CD4-positive, CD25-positive, alpha-beta regulatory T cell (primary cell): Measurements from ENCODE around the gene RAB40A. TPM values are rescaled to one million over a fixed set of nuclear protein-coding genes. Genes with fewer than 3 reads are reported as not detected.
A peak's percentile ranks its signal among the peaks of the same experiment; 100 is the strongest.
"Not testable (repeated sequence)": the region's sequence is repeated elsewhere in the genome, so short reads cannot be mapped to it uniquely, and the experiment has no call there.

Experiments
- ATAC-seq, 2 donors: fragments of 150-1000 bp; cut with Tn5 transposase; one replicate each; pipeline ENCODE4 v1.10.0; 2021; ENCODE audit warnings: low read depth in 2 of 2, moderate number of reproducible peaks in 2 of 2, moderate library complexity in 1 of 2
- DNase-seq, 3 donors: peaks; one replicate each; pipeline versions ENCODE4 v3.0.0 to v3.0.0-alpha.2; 2012 to 2022; ENCODE audit warnings: mixed read lengths in 1 of 3
- H3K27ac ChIP-seq: one replicate; pipeline ENCODE4 v1.7.0; 2013; ENCODE audit warnings: mild to moderate bottlenecking, low read length; ENCODE audit not compliant: insufficient read depth, poor library complexity, severe bottlenecking
- H3K27me3 ChIP-seq: one replicate; pipeline ENCODE4 v1.7.0; 2013; ENCODE audit warnings: low read length; ENCODE audit not compliant: control insufficient read depth, insufficient read depth
- H3K36me3 ChIP-seq: one replicate; pipeline ENCODE4 v1.7.0; 2013; ENCODE audit warnings: mild to moderate bottlenecking, low read length, moderate library complexity; ENCODE audit not compliant: control insufficient read depth, insufficient read depth
- H3K4me1 ChIP-seq: 2 replicates; pipeline ENCODE4 v1.7.0; 2013; ENCODE audit warnings: mild to moderate bottlenecking, low read length; ENCODE audit not compliant: insufficient read depth, control insufficient read depth, poor library complexity, severe bottlenecking
- H3K4me3 ChIP-seq: one replicate; pipeline ENCODE4 v1.7.0; 2013; ENCODE audit warnings: low read depth, mild to moderate bottlenecking, low read length, moderate library complexity
- H3K9me3 ChIP-seq, 2 experiments: 1 replicate in 1 of 2; 2 replicates in 1 of 2; pipeline ENCODE4 v1.7.0; 2013; ENCODE audit warnings: low read length in 2 of 2, mild to moderate bottlenecking in 1 of 2, moderate library complexity in 1 of 2; ENCODE audit not compliant: control insufficient read depth in 2 of 2
- H3K27ac Mint-ChIP-seq, 3 donors: one replicate each; pipeline ENCODE4 v1.8.0; 2020 to 2022; ENCODE audit warnings: mild to moderate bottlenecking in 3 of 3, mixed read lengths in 3 of 3, moderate library complexity in 2 of 3
- H3K27me3 Mint-ChIP-seq: one replicate; pipeline ENCODE4 v1.8.0; 2022; ENCODE audit warnings: mild to moderate bottlenecking, mixed read lengths
- H3K36me3 Mint-ChIP-seq: one replicate; pipeline ENCODE4 v1.8.0; 2020; ENCODE audit warnings: mixed read lengths
- H3K4me1 Mint-ChIP-seq, 4 donors: one replicate each; pipeline ENCODE4 v1.8.0; 2020 to 2022; ENCODE audit warnings: mixed read lengths in 4 of 4, mild to moderate bottlenecking in 1 of 4
- H3K4me3 Mint-ChIP-seq, 4 donors: one replicate each; pipeline ENCODE4 v1.8.0; 2020 to 2022; ENCODE audit warnings: mild to moderate bottlenecking in 4 of 4, mixed read lengths in 4 of 4, moderate library complexity in 3 of 4
- H3K9me3 Mint-ChIP-seq, 7 donors: one replicate each; pipeline ENCODE4 v1.8.0; 2020 to 2022; ENCODE audit warnings: mixed read lengths in 7 of 7, mild to moderate bottlenecking in 3 of 7, moderate library complexity in 2 of 7
- polyA plus RNA-seq, 4 donors: library from polyadenylated mRNA; unstranded; fragments of 300-500 nt; fragmentation: Illumina TruSeq; gene quantifications; one replicate each; pipeline ENCODE4 v1.2.3, GENCODE V29; 2021
- total RNA-seq: library from RNA; stranded (reverse); gene quantifications from one replicate; pipeline ENCODE4 v1.2.3, GENCODE V29; 2022

The RAB40A gene
- total and polyA plus RNA-seq, 5 donors from 2014 or later: 0.07 to 0.10 TPM; not detected in 3

DNA sequence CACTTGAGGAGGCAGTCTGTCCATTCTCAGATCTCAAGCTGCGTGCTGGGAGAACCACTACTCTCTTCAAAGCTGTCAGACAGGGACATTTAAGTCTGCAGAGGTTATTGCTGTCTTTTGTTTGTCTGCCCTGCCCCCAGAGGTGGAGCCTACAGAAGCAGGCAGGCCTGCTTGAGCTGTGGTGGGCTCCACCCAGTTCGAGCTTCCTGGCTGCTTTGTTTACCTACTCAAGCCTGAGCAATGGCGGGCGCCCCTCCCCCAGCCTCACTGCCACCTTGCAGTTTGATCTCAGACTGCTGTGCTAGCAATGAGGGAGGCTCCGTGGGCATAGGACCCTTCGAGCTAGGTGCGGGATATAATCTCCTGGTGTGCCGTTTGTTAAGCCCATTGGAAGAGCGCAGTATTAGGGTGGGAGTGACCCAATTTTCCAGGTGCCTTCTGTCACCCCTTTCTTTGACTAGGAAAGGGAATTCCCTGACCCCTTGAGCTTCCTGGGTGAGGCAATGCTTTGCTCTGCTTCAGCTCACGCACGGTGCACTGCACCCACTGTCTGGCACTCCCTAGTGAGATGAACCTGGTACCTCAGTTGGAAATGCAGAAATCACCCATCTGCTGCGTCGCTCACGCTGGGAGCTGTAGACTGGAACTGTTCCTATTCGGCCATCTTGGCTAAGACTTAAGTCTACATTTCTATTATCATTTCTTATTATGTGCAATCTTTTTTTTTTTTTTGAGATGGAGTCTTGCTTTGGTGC, 59.1 kb downstream of the RAB40A start:
- not testable (repeated sequence) for H3K27me3 ChIP-seq, H3K27ac ChIP-seq, H3K9me3 ChIP-seq, ATAC-seq, H3K4me1 ChIP-seq, H3K36me3 Mint-ChIP-seq, H3K36me3 ChIP-seq, H3K27me3 Mint-ChIP-seq, H3K4me3 ChIP-seq
- H3K9me3 Mint-ChIP-seq: peaks cover 0 to 16% (median 0%) of the 10 kb centered on the region in 7 donors
- peak overlapping the region; percentile 46 to 78 (median 70) for H3K4me3 Mint-ChIP-seq
- H3K4me1 Mint-ChIP-seq: peaks cover 0 to 49% (median 32%) of the 10 kb centered on the region in 4 donors
- DNase-seq: peak in 2 of 3 donors; percentile 19 to 66
- H3K27ac Mint-ChIP-seq: peak overlapping the region; percentile 65 to 81 (median 80)

DNA sequence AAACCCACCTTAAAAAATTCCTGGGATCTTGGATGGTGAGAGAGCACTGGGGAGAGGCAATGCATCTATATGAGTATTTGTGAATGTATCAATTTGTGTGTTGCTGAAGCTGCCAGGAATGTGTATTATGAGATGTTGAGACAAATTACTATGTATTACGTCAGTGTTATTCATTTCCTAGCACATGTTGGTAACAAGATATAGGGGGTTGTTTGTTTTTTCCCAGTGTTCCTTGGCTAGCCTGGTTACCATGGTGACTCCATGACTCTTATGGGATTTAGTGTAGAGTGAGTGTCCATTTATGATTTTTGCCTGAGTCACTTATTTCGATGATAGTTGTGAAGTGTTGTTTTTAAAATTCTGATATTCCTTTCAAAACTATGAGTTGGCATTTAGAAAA, 65.6 kb downstream of the RAB40A start:
- Histone ChIP-seq H3K27me3 (no peaks in the 10 kb centered on the region), H3K9me3 (no peaks in the 10 kb centered on the region), H3K36me3 (no peaks in the 10 kb centered on the region), H3K27ac (no peak overlapping the region), H3K4me3 (no peak overlapping the region), H3K4me1 (no peaks in the 10 kb centered on the region)
- Mint-ChIP-seq H3K9me3 (peaks cover 0 to 17% (median 0%) of the 10 kb centered on the region in 7 donors), H3K27ac (no peak overlapping the region), H3K4me1 (no peaks in the 10 kb centered on the region), H3K27me3 (no peaks in the 10 kb centered on the region), H3K36me3 (no peaks in the 10 kb centered on the region), H3K4me3 (no peak overlapping the region)
- ATAC-seq (no peak), DNase-seq (no peak)

Other genes with a start within 250 kb of the RAB40A start
- gene TCEAL5, start 242.7 kb downstream of the RAB40A start, total RNA-seq: not detected
- not detected for gene TCEAL5, start 242.7 kb downstream of the RAB40A start, polyA plus RNA-seq
- 25.7 TPM for gene BEX2, start 208.5 kb downstream of the RAB40A start, total RNA-seq
- gene BEX2, start 208.5 kb downstream of the RAB40A start, polyA plus RNA-seq: 10 to 100 TPM; 48.8 to 93.7 (median 67.8) TPM
- not detected for gene TCEAL7, start 189.2 kb downstream of the RAB40A start, total RNA-seq
- gene TCEAL7, start 189.2 kb downstream of the RAB40A start, polyA plus RNA-seq: under 1 TPM in 1 of 4 donors, not detected in 3; 0.20 TPM
- gene TCEAL9, start 163.0 kb downstream of the RAB40A start, total RNA-seq: 1.2 TPM
- 1 to 10 TPM in 2 of 4 donors, under 1 TPM in 2; 0.39 to 1.7 (median 1.2) TPM for gene TCEAL9, start 163.0 kb downstream of the RAB40A start, polyA plus RNA-seq
- 29.2 TPM for gene BEX3, start 143.0 kb downstream of the RAB40A start, total RNA-seq
- 100 to 1,000 TPM; 115 to 166 (median 150) TPM for gene BEX3, start 143.0 kb downstream of the RAB40A start, polyA plus RNA-seq
- gene TCEAL4, start 66.0 kb upstream of the RAB40A start, total RNA-seq: 12.0 TPM
- 10 to 100 TPM; 17.5 to 35.1 (median 27.8) TPM for gene TCEAL4, start 66.0 kb upstream of the RAB40A start, polyA plus RNA-seq
- 4.8 TPM for gene TCEAL3, start 88.5 kb upstream of the RAB40A start, total RNA-seq
- gene TCEAL3, start 88.5 kb upstream of the RAB40A start, polyA plus RNA-seq: 1 to 10 TPM; 5.4 to 8.8 (median 7.1) TPM
- gene TCEAL1, start 109.5 kb upstream of the RAB40A start, total RNA-seq: 4.0 TPM
- 10 to 100 TPM; 12.2 to 22.1 (median 16.9) TPM for gene TCEAL1, start 109.5 kb upstream of the RAB40A start, polyA plus RNA-seq
- gene MORF4L2, start 167.2 kb upstream of the RAB40A start, total RNA-seq: 176 TPM
- 10 to 100 TPM; 61.9 to 93.3 (median 77.8) TPM for gene MORF4L2, start 167.2 kb upstream of the RAB40A start, polyA plus RNA-seq
- gene TMEM31, start 191.4 kb upstream of the RAB40A start, total RNA-seq: not detected
- 1 to 10 TPM in 1 of 4 donors, not detected in 3; 1.0 TPM for gene TMEM31, start 191.4 kb upstream of the RAB40A start, polyA plus RNA-seq